MCF 10A (cell line): ENCODE data around the gene CYREN. TPM values are rescaled to one million over a fixed set of nuclear protein-coding genes. Genes with fewer than 3 reads are reported as not detected.

Source experiments
- Bru-seq: library from RNA; stranded (reverse); fragments of 400-500 nt; gene quantifications from one replicate; lab custom pipeline; 2021; lab: Mats Ljungman, UMichigan
- BruChase-seq, 2 experiments: library from RNA; stranded (reverse); fragments of 400-500 nt; gene quantifications; one replicate each; lab custom pipeline; 2021; lab: Mats Ljungman, UMichigan
- BruUV-seq: library from RNA; stranded (reverse); fragments of 400-500 nt; replicated peaks from 2 replicates; lab custom pipeline; 2021; lab: Mats Ljungman, UMichigan
- CTCF ChIA-PET: fragments of 300-600 bp; sonication (Branson Sonifier 250); formaldehyde crosslinking; extraction: SDS; loops from one replicate; lab custom pipeline; 2021; ENCODE audit warnings: antibody characterized with exemption, inconsistent platforms; lab: Yijun Ruan, JAX
- POLR2A ChIA-PET: fragments of 300-600, 350-650 bp; sonication (Branson Sonifier 250); formaldehyde crosslinking; extraction: SDS; loops from one replicate; lab custom pipeline; 2020; ENCODE audit warnings: antibody characterized with exemption, inconsistent platforms; lab: Yijun Ruan, JAX
- DNase-seq: peaks from one replicate; pipeline ENCODE4 v3.0.0-alpha.2; 2018; ENCODE audit not compliant: unreplicated experiment
- H3K27ac Mint-ChIP-seq: one replicate; pipeline ENCODE4 v1.8.0; 2022; ENCODE audit warnings: mild to moderate bottlenecking, low read depth, mixed read lengths; ENCODE audit not compliant: unreplicated experiment
- H3K27me3 Mint-ChIP-seq: one replicate; pipeline ENCODE4 v1.8.0; 2022; ENCODE audit warnings: mixed read lengths; ENCODE audit not compliant: insufficient read depth, unreplicated experiment
- H3K36me3 Mint-ChIP-seq: one replicate; pipeline ENCODE4 v1.8.0; 2022; ENCODE audit warnings: mild to moderate bottlenecking, moderate library complexity, mixed read lengths; ENCODE audit not compliant: insufficient read depth, unreplicated experiment
- H3K4me1 Mint-ChIP-seq: one replicate; pipeline ENCODE4 v1.8.0; 2022; ENCODE audit warnings: mixed read lengths; ENCODE audit not compliant: insufficient read depth, unreplicated experiment
- H3K4me3 Mint-ChIP-seq: one replicate; pipeline ENCODE4 v1.8.0; 2022; ENCODE audit warnings: mild to moderate bottlenecking, moderate library complexity, mixed read lengths; ENCODE audit not compliant: unreplicated experiment
- H3K9me3 Mint-ChIP-seq: one replicate; pipeline ENCODE4 v1.8.0; 2022; ENCODE audit warnings: mixed read lengths; ENCODE audit not compliant: unreplicated experiment
- CTCF ChIP-seq: fragments of 200-600 bp; IDR thresholded peaks from one replicate; pipeline ENCODE4 v1.8.0; 2022; ENCODE audit warnings: antibody characterized with exemption, mild to moderate bottlenecking; ENCODE audit not compliant: unreplicated experiment
- intact Hi-C: fragments of 100-400 bp; cut with micrococcal nuclease; formaldehyde crosslinking; loops from 2 replicates; pipeline ENCODE4 v1.14.1; 2022
- long read RNA-seq: library from polyadenylated mRNA; stranded (forward); transcript quantifications from one replicate; pipeline ENCODE4 v2.0.0, GENCODE V29; 2022
- total RNA-seq: library from RNA; stranded (reverse); gene quantifications from 2 replicates; pipeline ENCODE4 v1.2.3, GENCODE V29; 2022

Gene CYREN
- total RNA-seq (66.0 and 71.0 TPM in 2 replicates), Bru-seq, nascent RNA (percentile 83 among the genes with signal in this experiment), BruChase-seq, experiment 1, labeled RNA remaining after a 6-hour chase (percentile 96 among the genes with signal in this experiment), BruChase-seq, experiment 2, labeled RNA remaining after a 2-hour chase (percentile 94 among the genes with signal in this experiment)
- long read RNA-seq, transcript CYREN-201 (4 exons, 1,482 nt) = minor isoform, 15 of 152 reads
- long read RNA-seq, transcript CYREN-202 (4 exons, 1,738 nt) = major isoform, 41 of 152 reads
- long read RNA-seq, transcript CYREN-209 (4 exons, 596 nt) = minor isoform, 7 of 152 reads
- long read RNA-seq, partial matches to known transcripts = 1 of 152 reads
- long read RNA-seq, other reads (novel, unspliced or antisense) = 76 of 152 reads

- ChIA-PET POLR2A (interaction anchor here (0.6 to 4.9 kb wide), 36 partner anchors 10 to 825 kb away, joined by 3 to 78 read pairs (median 4); partner anchors contain the start of genes AGBL3, BPGM, TMEM140 and WDR91), CTCF (interaction anchor here (0.5 to 1.6 kb wide), 22 partner anchors 9 to 1874 kb away, joined by 3 to 8 read pairs (median 3); no protein-coding TSS in a partner anchor)
- peak within 1 kb of the TSS; percentile 79 for H3K4me3 Mint-ChIP-seq
- H3K4me1 Mint-ChIP-seq = peaks cover 34% of the 10 kb centered on the region
- peak; percentile 95 for DNase-seq
- H3K36me3 Mint-ChIP-seq = peaks cover 32% of the 10 kb centered on the region
- peak within 1 kb of the TSS; percentile 88 for H3K27ac Mint-ChIP-seq
- no peaks in the 10 kb centered on the region for H3K9me3 Mint-ChIP-seq
- TF ChIP-seq CTCF = peak; percentile 44
- no peaks in the 10 kb centered on the region for H3K27me3 Mint-ChIP-seq
- no TSS peak for BruUV-seq
- intact Hi-C loops = loop anchor here (1.0 to 10.0 kb wide), 4 partner anchors 41 to 526 kb away; partner anchors contain the start of genes AGBL3, BPGM and WDR91
Observed at GRCh38 chr7:135170274-135170997, at the start of gene CYREN. Gene CYREN, minus strand, starts transcription at chr7:135170707. Its CDS starts 1,785 bp downstream, at chr7:135168922.

- ChIA-PET POLR2A (no interaction called here), CTCF (interaction anchor here (0.6 to 1.0 kb wide), 5 partner anchors 12 to 744 kb away, joined by 3 read pairs; no protein-coding TSS in a partner anchor)
- Mint-ChIP-seq H3K4me3 (no peak overlapping the region), H3K27me3 (no peaks in the 10 kb centered on the region), H3K4me1 (no peaks in the 10 kb centered on the region), H3K27ac (no peak overlapping the region), H3K36me3 (no peaks in the 10 kb centered on the region), H3K9me3 (no peaks in the 10 kb centered on the region)
- no TSS peak for BruUV-seq
- DNase-seq = no peak
- intact Hi-C loops = loop anchor here (2.0 kb wide), 1 partner anchor 71 kb away; no protein-coding TSS in a partner anchor
- no peak for TF ChIP-seq CTCF
Observed at GRCh38 chr7:135217645-135218509, 47.4 kb upstream of the CYREN start.

GRCh38 chr7:135215698-135216097 is 45.2 kb upstream of the CYREN start:
- H3K4me1 Mint-ChIP-seq = no peaks in the 10 kb centered on the region
- CTCF ChIA-PET = no interaction called here
- TF ChIP-seq CTCF = no peak
- no peaks in the 10 kb centered on the region for H3K36me3 Mint-ChIP-seq
- no peaks in the 10 kb centered on the region for H3K9me3 Mint-ChIP-seq
- no peak overlapping the region for H3K27ac Mint-ChIP-seq
- H3K27me3 Mint-ChIP-seq = no peaks in the 10 kb centered on the region
- intact Hi-C loops = no loop called here
- no peak for DNase-seq
- BruUV-seq = no TSS peak
- no peak overlapping the region for H3K4me3 Mint-ChIP-seq
- POLR2A ChIA-PET = no interaction called here
